MM.1S (cell line): ENCODE results near the gene TXN.

ENCODE experiments used
- CTCF ChIP-seq: fragments of 300-600 bp; sonication (generic); IDR thresholded peaks from 2 replicates; pipeline ENCODE4 v1.5.1; 2016; ENCODE audit warnings: antibody characterized with exemption, low read length, mixed read lengths
- EZH2 ChIP-seq: fragments of 300-600 bp; sonication (generic); optimal IDR thresholded peaks from 2 replicates; pipeline ENCODE3; 2017; ENCODE audit warnings: low read depth, mild to moderate bottlenecking, antibody characterized with exemption, low read length, mixed read lengths

GRCh38 chr9:110249603-110250002, 6.7 kb downstream of the TXN start:
- TF ChIP-seq EZH2 (no peak), CTCF (no peak)
